ENCODE data around the gene USP7. TPM values are rescaled to one million over a fixed set of nuclear protein-coding genes. Genes with fewer than 3 reads are reported as not detected.
"Not testable (repeated sequence)": the region's sequence is repeated elsewhere in the genome, so short reads cannot be mapped to it uniquely, and the experiment has no call there.

Gene USP7
- total RNA-seq, 1 donor from 2014 or later: 27.9 TPM

GRCh38 chr16:8880839-8881510 is 82.7 kb downstream of the USP7 start:
- DNase-seq (ENCODE audit: low spot score): no peak

- peak; percentile 67 for DNase-seq (ENCODE audit: low spot score)
Observed at GRCh38 chr16:8878523-8878911, 85.2 kb downstream of the USP7 start.

GRCh38 chr16:8877894-8878522 is 85.7 kb downstream of the USP7 start:
- no peak for DNase-seq (ENCODE audit: low spot score)

- DNase-seq (ENCODE audit: low spot score): not testable (repeated sequence)
Observed at GRCh38 chr16:8875317-8875716, 88.4 kb downstream of the USP7 start.

- peak; percentile 97 for DNase-seq (ENCODE audit: low spot score)
Observed at GRCh38 chr16:8874388-8874787, 89.3 kb downstream of the USP7 start.

GRCh38 chr16:8873866-8874195 is 89.9 kb downstream of the USP7 start:
- DNase-seq (ENCODE audit: low spot score): not testable (repeated sequence)

- DNase-seq (ENCODE audit: low spot score): no peak
Observed at GRCh38 chr16:8872967-8873865, 90.5 kb downstream of the USP7 start.

GRCh38 chr16:8872071-8872470 is 91.6 kb downstream of the USP7 start:
- DNase-seq (ENCODE audit: low spot score): no peak

- DNase-seq (ENCODE audit: low spot score): not testable (repeated sequence)
Observed at GRCh38 chr16:8869988-8870241, 93.8 kb downstream of the USP7 start.

- no peak for DNase-seq (ENCODE audit: low spot score)
Observed at GRCh38 chr16:8869212-8869987, 94.3 kb downstream of the USP7 start.

GRCh38 chr16:8868416-8869211 is 95.1 kb downstream of the USP7 start, which contains the start of gene CARHSP1:
TSS of gene CARHSP1 (minus strand) at chr16:8869006. CDS start at chr16:8859328, 9,678 bp downstream.
- peak; percentile 92 for DNase-seq (ENCODE audit: low spot score)

- DNase-seq (ENCODE audit: low spot score): peak; percentile 63
Observed at GRCh38 chr16:8867932-8868415, 95.7 kb downstream of the USP7 start.

- peak; percentile 36 for DNase-seq (ENCODE audit: low spot score)
Observed at GRCh38 chr16:8867216-8867931, 96.3 kb downstream of the USP7 start.

- no peak for DNase-seq (ENCODE audit: low spot score)
Observed at GRCh38 chr16:8866884-8867215, 96.9 kb downstream of the USP7 start.

GRCh38 chr16:8866118-8866883 is 97.4 kb downstream of the USP7 start:
- peak; percentile 44 for DNase-seq (ENCODE audit: low spot score)

- no peak for DNase-seq (ENCODE audit: low spot score)
Observed at GRCh38 chr16:8865145-8865882, 98.4 kb downstream of the USP7 start.

GRCh38 chr16:8864480-8865110 is 99.1 kb downstream of the USP7 start:
- no peak for DNase-seq (ENCODE audit: low spot score)
